DOHH2 (cell line): ENCODE data around the gene CARHSP1.

Experiments used
- EZH2phosphoT487 ChIP-seq: fragments of 200-600 bp; sonication (generic); IDR thresholded peaks from 2 replicates; pipeline ENCODE4 v1.6.1; 2017; ENCODE audit warnings: borderline replicate concordance, mild to moderate bottlenecking, antibody characterized with exemption, low read length, moderate library complexity, mixed read lengths
- TF ChIP-seq, protein P1 (sequence below): fragments of 200-600 bp; sonication (generic); IDR thresholded peaks from one replicate; pipeline ENCODE4 v1.5.1; 2014; ENCODE audit warnings: antibody characterized with exemption, mild to moderate bottlenecking, low read depth, low read length; ENCODE audit not compliant: poor library complexity, severe bottlenecking

DNA sequence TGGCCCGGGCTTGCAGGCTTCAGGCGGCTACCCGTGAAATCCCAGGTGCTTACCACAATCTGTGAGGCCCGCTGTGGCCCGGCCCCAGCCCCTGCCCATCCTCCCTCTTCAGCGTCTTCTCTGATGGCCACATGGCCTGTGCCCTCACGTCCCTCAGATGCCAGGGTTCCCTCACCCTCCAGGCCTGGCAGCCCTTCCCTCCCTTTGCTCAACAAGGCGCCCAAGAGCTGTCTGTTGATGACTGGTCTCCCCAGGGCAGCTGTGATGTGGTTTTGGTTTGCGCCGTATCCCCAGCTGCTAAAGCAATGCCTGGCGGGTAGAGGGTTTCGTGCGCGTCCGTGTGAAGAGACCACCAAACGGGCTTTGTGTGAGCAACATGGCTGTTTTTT is 36.1 kb downstream of the CARHSP1 start:
- TF ChIP-seq, protein P1, sequence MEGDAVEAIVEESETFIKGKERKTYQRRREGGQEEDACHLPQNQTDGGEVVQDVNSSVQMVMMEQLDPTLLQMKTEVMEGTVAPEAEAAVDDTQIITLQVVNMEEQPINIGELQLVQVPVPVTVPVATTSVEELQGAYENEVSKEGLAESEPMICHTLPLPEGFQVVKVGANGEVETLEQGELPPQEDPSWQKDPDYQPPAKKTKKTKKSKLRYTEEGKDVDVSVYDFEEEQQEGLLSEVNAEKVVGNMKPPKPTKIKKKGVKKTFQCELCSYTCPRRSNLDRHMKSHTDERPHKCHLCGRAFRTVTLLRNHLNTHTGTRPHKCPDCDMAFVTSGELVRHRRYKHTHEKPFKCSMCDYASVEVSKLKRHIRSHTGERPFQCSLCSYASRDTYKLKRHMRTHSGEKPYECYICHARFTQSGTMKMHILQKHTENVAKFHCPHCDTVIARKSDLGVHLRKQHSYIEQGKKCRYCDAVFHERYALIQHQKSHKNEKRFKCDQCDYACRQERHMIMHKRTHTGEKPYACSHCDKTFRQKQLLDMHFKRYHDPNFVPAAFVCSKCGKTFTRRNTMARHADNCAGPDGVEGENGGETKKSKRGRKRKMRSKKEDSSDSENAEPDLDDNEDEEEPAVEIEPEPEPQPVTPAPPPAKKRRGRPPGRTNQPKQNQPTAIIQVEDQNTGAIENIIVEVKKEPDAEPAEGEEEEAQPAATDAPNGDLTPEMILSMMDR = no peak
- TF ChIP-seq EZH2phosphoT487 = no peak
